CD4-positive, alpha-beta T cell treated with Interleukin-4 for 4 hours (primary cell): ENCODE results near the gene ATP8B1.

Experiments used
- DNase-seq: peaks from one replicate; pipeline ENCODE4 v3.0.0-alpha.2; 2020

ATP8B1 gene

DNA sequence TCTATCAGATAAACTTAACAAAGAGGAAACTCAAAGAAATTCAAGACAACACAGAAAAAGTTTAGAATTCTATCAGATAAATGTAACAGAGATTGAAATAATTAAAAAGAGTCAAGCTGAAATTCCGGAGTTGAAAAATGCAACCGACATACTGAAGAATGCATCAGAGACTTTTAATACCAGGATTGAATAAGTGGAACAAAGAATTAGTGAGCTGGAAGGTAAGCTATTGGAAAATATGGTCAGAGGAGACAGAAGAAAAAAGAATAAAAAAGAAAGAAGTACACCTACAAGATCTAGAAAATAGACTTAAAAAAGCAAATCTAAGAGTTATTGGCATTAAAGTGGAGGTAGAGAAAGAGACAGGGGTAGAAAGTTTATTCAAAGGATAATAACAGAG is 88.0 kb downstream of the ATP8B1 start:
- DNase-seq: no peak

DNA sequence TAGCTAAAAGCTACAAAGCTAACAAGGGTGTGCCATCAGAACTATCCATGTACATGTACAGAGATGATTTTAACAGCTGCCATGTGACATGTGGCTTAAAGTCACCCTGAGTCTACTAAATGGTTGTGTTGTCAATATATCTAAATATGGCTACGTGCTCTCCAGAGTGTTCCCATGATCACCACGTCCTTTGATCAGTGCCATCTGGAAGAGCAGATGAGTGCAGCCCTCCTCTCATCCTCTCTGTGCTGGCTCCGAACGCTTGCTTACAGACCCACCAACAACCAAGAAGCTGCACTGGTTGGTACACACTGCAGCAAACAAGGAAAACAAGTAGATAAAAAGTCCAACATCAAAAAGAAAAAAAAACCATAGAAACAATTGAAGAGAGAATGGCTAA is 92.9 kb downstream of the ATP8B1 start:
- DNase-seq: no peak

DNA sequence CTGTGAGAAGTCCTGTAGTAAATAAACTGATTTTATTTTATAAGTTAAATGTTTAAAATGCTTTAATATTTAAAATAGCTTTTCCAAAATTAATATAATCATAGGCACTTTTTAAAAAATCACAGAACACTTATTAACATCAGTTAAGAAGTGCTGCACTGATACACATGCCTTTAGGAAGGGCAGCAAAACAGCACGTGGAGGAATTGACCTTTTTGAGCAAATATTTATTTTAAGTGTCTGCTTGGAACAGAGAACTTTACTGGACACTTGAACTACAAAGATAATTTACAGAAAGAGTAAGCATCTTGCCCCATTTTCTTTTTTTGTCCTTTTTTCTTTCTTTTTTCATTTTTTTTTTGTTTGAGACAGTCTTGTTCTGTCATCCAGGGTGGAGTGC is 93.8 kb downstream of the ATP8B1 start:
- DNase-seq: no peak

DNA sequence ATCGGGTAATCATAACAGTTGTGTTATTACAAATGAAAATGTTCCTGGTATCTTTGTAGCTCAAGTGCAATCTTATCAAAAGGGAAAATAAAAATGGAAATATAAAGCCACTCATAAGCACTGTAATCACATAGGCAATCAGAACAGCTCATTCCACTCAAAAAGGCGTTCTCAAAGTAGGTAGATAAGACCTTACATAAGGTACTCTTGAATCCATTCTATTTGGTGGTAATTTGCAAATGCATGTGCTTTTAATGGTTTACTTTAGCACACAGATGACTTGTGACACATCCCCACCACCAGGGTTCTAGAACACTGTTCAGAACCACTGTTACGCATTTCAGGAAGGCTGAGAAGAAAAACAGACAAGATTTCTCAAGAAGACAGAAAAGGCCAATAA is 94.8 kb downstream of the ATP8B1 start:
- DNase-seq: no peak

DNA sequence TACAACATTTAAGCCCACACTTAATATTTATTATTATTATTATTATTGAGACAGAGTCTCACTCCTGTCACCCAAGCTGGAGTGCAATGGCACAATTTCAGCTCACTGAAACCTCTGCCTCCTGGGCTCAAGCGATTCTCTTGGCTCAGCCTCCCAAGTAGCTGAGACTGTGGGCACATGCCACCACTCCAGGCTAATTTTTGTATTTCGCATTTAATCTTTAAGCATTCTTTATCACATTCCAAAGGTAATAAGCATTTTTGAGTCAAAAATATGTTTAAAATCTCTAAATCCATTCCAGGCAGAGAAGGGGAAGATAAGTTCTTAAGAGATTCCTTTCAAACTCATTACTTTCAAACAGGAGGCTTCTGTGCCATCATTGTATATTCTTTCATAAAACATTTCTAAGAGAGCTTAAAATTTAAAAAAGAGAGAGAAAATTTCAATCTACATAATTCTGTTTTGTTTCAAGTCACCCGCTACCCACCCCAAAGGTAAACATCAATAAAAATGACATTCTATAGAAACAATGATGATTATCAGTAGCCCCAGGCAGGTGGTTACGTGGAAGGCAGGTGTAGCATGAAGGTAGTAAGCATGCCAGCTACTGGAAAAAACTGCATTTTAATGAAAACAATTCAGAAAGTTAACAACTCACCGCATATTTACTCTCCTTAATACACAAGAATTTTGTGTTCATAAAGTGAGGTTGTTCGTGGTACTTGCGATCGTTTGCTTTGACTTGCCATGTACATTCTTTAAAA is 97.1 kb downstream of the ATP8B1 start:
- no peak for DNase-seq

DNA sequence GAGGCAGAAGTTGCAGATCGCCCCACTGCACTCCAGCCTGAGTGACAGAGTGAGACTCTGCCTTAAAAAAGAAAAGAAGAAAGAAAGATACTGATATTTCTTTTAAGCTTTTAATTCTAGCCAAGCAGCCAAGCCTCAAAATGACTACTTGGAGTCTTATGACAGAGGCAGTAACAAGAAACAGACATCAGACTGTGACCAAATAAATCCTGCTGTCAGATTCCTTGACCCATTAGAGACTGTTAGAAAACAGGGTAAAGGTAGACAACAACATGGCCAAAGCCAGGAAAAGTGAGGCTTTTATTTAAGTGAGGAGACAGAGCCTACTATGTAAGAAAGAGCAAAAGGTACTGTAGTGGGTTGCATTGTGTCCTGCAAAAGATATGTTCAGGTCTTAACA is 98.1 kb downstream of the ATP8B1 start:
- no peak for DNase-seq

DNA sequence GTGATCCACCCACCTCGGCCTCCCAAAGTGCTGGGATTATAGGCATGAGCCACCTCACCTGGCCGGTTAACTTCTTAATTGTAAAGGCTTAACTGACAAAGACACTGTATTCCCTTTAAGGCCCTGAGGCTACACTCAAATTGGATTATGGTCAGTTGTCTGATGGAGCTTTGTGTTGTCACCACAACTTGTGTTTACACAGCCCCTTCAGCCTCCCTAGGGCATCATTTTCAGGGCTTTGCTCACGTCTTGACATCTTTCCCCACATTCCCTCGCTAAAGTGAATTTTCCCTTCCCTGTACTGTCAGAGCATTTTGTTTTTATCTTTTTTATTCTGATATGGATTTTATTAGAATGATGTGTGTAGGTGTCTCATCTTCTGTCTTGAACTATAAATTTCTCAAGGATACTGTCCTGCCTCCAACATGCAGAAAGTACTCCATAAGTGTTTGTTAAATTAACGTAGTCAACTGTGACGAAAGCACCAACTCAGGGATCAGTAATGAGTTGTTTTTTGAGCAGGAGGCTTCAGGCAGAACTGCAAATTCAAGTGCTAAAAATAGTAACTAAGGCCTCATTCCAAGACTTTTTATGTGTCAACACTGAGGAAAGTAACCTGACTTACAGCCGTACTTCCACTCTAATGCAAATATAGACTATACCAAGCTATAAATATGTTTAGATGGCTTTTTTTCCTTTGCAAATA is 104.4 kb downstream of the ATP8B1 start:
- DNase-seq: no peak

DNA sequence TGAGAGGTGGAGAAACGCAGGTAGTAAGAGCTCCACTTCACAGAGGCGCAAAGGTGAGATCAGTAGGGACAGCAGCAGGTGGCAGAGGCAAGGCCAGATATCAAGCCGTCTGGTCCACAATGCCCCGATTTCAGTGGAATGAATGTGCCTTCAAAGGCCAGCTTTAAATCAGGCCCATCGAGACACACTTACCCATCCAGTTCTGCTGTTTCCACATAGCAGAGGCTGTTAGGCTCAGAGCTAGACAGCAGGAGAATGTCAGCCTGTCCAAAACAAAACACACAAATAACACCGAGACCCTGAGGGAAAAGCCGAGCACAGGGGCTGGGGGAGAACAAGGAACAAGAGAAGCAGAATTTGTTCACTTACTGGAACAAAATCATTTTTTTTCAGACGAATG is 105.7 kb downstream of the ATP8B1 start:
- DNase-seq: no peak

DNA sequence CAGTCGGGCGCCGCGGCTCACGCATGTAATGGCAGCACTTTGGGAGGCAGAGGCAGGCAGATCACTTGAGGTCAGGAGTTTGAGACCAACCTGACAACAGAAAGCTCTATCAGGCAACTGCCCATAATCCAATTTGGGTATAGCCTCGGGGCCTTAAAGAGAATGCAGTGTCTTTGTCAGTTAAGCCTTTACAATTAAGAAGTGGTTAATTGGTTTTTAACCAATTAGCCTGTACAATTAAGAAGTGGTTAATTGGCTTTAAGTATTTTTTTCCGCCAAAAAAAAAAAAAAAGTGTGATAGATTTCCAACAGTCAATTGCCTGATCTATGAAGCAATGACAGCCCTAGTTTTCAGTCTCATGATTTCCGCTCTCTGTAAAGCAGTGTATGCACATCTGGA is 106.8 kb downstream of the ATP8B1 start:
- no peak for DNase-seq

DNA sequence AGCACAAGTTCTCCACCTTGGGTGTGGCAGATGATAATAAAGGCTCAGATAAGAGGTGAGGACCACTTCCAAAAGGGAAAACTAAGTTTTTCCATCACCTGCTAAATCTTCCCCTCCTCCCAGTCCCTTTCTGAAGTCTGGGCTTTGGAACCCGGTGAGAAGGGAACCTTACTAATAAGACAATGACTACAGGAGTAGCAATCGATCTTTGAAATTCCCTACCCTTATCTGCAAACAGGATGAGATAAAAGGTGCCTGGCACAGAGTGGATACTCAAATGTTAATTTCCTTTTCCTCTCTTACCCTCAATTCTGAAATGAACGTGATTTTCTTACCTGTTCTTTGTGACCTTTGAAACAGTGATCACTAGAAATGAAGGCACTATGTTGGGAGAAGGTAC is 111.8 kb downstream of the ATP8B1 start:
- DNase-seq: no peak

DNA sequence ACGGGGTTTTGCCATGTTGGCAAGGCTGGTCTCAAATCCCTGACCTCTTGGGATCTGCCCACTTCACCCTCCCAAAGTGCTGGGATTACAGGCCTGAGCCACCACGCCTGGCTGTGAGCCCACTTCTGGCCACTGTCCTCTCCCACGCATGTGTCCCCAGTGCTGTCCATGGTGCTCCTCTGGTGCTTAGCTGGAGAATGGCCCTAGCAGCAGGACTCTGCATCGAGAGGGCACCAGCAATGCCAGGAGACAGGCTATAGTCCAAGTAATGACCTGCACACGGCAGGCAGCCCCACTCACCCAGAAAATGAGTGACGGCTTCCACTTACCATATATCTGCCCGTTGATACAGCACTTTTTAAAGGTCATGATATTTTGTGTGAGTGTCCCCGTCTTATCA is 115.1 kb downstream of the ATP8B1 start:
- DNase-seq: no peak

DNA sequence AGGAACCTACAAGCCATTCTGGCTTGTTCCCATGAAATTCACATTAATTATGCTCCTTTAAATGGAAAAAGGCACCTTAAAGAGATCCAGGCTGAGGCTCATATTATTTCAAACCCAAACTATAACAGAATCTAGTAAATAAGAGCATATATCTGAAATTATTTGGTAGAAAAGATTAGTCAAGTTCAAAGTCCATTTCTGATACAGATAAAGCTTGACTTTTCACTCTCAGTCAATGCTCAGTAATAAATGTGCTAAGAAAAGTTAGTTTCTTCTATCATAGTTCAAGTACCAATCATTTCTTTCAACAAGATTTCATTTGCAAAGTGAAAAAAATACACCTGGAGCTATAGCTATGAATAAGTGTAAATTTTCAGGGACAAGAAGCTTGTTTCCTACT is 119.6 kb downstream of the ATP8B1 start:
- no peak for DNase-seq

DNA sequence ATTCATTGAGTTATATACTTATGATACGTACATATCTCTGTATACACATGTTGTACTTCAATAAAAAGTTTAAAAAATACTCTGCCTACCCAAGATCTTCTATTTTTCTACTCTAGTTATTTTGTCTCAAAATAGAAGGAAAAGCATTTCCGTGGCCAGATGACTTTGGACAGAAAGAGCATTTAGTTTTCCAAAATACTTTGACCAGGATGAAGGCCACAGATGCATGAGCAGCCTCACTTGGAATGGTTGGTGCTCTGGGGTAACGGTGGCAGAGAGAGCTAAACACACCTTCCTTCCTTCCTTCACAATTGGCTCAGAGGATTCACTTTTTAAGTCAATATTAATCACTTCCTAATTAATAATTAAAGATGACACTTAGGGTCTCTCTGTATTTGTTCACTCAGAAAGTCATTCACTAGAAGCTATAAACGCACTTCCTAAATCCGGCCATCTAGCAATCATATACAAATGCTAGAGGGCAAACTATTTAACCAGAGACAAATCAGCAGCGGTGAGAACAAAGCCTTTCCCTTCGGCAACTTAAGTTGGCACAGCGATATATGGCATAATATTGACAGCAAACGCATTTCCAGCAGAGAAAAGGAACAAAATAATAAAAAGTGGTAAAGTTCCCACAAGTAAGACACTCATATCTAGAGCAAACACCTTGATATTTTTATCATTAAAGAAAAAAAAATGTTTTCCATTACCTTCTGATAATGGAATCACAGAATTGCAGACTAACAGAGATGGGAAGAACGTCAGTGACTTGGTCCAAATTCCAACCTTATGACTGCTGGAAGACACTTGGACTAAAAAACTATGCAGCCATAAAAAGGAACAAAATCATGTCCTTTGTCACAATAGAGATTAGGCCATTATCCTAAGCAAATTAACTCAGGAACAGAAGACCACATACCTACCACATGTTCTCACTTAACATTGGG is 125.6 kb downstream of the ATP8B1 start:
- no peak for DNase-seq

DNA sequence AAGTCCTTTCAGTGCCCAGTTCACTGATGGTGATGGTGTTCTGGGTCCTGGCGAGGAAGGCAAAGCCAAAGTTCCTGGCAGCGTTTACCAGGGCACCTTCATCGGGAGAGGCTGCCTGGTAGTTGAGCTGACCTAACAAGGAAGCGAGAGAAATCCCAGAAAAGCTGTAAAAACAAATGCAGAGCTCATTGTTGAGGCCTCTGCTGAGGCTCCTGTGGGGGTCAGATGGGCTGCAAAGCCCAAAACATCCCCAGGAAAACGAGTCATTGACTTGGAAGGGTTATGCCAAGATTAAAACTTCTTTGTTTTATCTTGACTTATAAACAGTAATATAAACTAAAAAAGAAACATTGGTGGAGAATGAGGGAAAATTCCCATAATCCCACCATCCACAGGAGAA is 128.2 kb downstream of the ATP8B1 start:
- no peak for DNase-seq

DNA sequence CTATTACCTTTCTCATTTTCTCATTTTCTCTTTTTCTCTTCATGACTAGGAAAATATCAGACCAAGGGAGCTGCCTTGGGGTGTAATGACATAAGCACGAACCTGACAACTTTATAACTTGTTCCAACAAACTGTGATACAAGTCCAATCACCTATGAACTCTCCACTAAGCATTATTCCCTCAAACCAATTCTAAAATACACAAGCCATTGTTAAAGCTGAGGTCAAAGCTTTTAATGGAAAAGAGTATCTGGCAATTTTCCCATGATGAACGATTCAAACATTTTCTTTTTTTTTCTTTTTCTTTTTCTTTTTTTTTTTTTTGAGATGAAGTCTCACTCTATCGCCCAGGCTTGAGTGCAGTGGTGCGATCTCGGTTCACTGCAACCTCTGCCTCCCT is 133.1 kb downstream of the ATP8B1 start:
- DNase-seq: no peak

DNA sequence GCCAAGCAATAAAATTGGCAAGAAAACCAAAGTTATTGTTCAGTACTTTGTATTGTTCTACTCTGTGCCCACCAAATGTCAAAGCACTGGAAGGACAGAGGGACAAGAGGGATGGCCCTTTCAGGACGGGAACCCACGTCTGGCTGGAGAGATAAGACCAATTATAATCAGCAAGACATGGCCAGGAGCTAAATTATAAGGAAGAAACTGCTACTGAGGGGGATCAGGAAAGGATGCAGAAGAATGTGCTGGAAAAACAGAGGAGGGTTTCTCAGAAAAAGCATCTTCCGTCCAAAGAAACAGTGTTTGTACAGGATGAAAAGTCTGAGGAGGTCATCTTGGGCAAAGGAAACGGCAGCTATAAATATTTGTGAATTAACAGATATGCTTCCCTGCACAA is 135.1 kb downstream of the ATP8B1 start:
- DNase-seq: no peak

DNA sequence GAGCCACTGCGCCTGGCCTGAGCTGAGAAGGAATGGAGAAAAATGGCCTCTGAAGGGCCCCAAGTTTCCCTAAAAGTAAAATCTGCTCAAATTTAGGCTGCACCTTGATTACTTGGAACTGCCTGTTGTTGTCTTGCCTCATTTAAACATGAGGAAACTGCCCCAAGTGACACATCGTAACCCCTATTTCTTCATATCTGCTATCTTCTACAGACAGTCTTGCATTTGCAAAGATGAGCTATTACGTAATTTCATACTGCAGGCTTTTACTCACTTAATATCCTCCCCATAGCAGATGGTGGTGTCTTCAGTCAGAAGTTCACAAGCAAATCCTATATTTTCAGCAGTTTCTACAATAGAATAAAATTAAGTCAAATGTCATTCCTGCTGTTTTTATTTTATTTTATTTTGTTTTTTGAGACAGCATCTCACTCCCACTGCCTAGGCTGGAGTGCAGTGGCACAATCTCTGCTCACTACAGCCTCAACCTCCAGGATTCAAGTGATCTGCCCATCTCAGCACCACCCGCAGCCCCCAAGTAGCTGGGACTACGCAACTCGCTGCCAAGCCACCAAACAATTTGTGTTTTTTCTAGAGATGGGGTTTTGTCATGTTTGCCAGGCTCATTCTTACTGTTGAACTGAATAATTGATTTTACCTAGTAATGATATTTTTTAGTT is 136.2 kb downstream of the ATP8B1 start:
- DNase-seq: peak; percentile 21

DNA sequence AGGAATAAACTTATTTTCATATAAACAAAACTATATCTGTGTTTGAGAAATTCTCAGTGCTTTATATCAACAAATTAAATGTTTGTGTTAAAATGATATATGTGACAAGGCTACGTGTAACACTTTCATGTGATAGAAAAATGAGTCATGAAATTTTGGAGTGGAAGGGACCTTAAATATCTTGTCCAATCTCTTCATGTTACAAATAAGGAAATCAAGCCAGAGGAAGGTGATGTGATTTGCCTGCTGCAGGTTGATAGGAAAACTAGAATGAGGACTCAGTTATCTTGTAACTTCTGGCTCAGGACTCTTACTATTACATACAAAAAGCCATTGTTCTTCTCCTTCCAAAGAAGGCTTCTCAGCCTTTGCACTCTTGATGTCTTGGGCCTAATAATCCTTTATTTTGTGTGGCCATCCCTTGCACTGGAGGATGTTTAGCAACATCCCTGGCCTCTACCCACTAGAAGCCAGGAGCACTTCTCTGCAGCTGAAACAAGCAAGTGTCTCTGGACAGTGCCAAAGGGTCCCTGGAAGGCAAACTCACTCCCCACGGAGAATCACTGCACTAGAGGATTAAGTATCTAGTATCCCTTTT is 138.4 kb downstream of the ATP8B1 start:
- no peak for DNase-seq

DNA sequence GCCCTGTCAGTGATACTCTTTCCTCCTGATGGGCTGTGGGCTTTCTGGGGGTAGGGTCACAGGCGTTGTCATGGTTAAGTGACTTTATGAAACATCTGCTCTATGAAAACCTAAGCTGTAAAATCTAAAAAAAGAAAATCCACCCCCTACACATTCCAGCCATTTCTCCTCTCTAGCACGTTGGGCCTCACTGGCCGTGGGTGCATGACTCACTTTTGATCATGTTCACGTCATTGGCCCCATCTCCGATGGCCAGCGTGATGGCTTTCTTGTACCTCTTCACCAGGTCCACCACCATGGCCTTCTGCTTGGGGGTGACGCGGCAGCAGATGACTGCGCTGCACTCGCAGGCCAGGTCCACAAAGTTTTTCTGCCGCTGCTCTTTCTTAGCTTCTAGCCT is 142.2 kb downstream of the ATP8B1 start:
- DNase-seq: no peak

DNA sequence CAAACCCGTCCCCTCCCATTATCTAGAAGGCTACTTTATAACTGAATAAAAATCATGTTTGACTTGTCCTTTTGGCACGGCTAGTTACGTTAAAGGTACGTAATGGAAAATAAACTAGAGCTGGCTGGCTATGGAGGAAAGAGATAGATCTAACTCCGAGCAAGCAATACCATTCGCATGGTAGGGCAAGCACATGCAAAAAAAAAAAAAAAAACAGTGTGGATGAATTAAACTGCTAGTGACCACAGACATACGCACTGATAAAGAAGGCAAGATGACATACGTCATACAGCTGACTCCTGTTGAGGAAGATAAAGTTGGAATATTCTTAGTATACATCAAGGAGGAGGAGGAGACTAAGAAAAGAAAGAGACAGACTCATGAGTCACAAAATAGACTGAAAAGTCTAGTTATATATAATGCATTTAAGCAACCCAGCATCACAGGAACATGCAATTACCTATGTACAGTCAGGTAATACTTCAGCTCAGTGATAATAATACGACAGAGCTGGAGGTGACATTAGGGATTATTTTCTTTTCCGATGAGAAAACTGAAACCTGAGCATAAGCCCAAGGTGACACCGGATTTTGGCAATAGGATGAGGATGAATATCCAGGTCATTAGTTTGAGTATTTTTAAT is 143.5 kb downstream of the ATP8B1 start:
- no peak for DNase-seq

DNA sequence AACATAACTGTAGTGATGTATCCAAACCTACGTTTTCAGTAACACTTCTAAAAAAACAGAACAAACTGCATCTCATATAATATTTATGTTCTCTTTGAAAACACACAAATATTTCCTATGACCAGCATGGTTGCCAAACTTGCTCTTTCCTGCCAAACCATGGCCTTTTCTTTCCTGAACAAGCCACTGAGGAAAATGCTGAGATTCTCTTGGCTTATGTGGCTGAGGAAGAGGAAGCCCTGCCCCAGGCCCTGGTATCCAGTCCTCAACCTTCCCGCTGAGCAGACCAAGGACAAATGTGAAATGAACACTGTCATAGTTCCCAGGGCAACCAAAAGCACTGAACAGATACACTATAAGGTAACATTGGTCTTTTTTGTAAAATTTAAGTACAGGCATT is 145.6 kb downstream of the ATP8B1 start:
- no peak for DNase-seq

DNA sequence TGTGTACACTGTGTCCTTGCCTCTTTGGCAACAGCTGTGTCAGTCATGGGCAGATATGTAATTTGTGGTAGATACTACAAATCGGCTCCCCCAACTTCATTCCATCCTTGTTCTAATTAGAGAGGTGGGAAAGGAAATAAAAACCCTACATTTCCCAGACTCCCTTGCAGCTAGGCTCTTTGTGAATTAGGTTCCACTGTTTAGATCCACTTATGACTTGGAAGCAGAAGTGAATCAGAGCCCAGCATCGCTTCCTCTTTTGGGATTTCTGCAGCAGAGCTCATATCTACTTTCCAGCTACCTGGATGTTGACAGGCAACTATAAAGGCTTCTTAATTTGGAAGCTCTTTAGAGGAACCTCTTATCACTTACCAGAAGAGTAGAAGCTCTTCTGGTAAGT is 147.4 kb downstream of the ATP8B1 start:
- DNase-seq: no peak
